ENCODE results near the gene CHCHD6. TPM values are rescaled to one million over a fixed set of nuclear protein-coding genes. Genes with fewer than 3 reads are reported as not detected.

The CHCHD6 gene
- total RNA-seq, 1 experiment from 2014 or later: 47.7 TPM

GRCh38 chr3:126930936-126931600 lies 227.0 kb downstream of the CHCHD6 start:
- POLR2A ChIA-PET (ENCODE audit: unreplicated experiment): interaction anchor here (0.6 kb wide), 2 partner anchors 13 to 72 kb away, joined by 3 read pairs; no protein-coding TSS in a partner anchor
- Histone ChIP-seq H3K9me3 (ENCODE audit: insufficient read depth, low read depth) (no peaks in the 10 kb centered on the region), H3K4me1 (replicated peaks; ENCODE audit: insufficient read depth) (peaks cover 14% of the 10 kb centered on the region; the same call in 1 of the 2 replicates), H3K9me2 (ENCODE audit: insufficient read depth) (no peaks in the 10 kb centered on the region), H3K79me2 (ENCODE audit: low read depth) (no peaks in the 10 kb centered on the region), H3F3A (ENCODE audit: insufficient read depth, low read depth) (no peaks in the 10 kb centered on the region), H3K4me3 (no peak overlapping the region), H3K36me3 (ENCODE audit: low read depth) (no peaks in the 10 kb centered on the region), H4K20me1 (ENCODE audit: insufficient read depth) (no peaks in the 10 kb centered on the region), H3K27me3 (ENCODE audit: insufficient read depth, low read depth) (no peaks in the 10 kb centered on the region), H3K4me2 (no peak overlapping the region), H2AFZ (no peak overlapping the region), H3K27ac (no peak overlapping the region)
- CTCF ChIA-PET: no interaction called here
- TF ChIP-seq EZH2 (IDR thresholded peaks at IDR 0.05; ENCODE audit: low read depth): no peak
- no peak for TF ChIP-seq CTCF (conservative IDR thresholded peaks at IDR 0.05)
- no TSS peak for BruUV-seq (replicated peaks)
- intact Hi-C loops (cut with micrococcal nuclease; ENCODE audit: unreplicated experiment): no loop called here
- DNase-seq: no peak

GRCh38 chr3:126931806-126932187 lies 227.8 kb downstream of the CHCHD6 start:
- H3K9me2 ChIP-seq (ENCODE audit: insufficient read depth): no peaks in the 10 kb centered on the region
- intact Hi-C loops (cut with micrococcal nuclease; ENCODE audit: unreplicated experiment): no loop called here
- H3K36me3 ChIP-seq (ENCODE audit: low read depth): no peaks in the 10 kb centered on the region
- POLR2A ChIA-PET (ENCODE audit: unreplicated experiment): interaction anchor here (0.6 kb wide), 1 partner anchor 72 kb away, joined by 3 read pairs; no protein-coding TSS in a partner anchor
- H3F3A ChIP-seq (ENCODE audit: insufficient read depth, low read depth): no peaks in the 10 kb centered on the region
- H3K4me1 ChIP-seq (replicated peaks; ENCODE audit: insufficient read depth): 0 out of 2 replicates have a peak, but pooled peaks cover 9% of the 10 kb centered on the region
- no peak overlapping the region for H3K4me2 ChIP-seq
- no peaks in the 10 kb centered on the region for H3K9me3 ChIP-seq (ENCODE audit: insufficient read depth, low read depth)
- no peaks in the 10 kb centered on the region for H3K79me2 ChIP-seq (ENCODE audit: low read depth)
- H2AFZ ChIP-seq: no peak overlapping the region
- no peak overlapping the region for H3K4me3 ChIP-seq
- H3K27ac ChIP-seq: no peak overlapping the region
- TF ChIP-seq EZH2 (IDR thresholded peaks at IDR 0.05; ENCODE audit: low read depth): no peak
- no peak for TF ChIP-seq CTCF (conservative IDR thresholded peaks at IDR 0.05)
- CTCF ChIA-PET: no interaction called here
- H4K20me1 ChIP-seq (ENCODE audit: insufficient read depth): no peaks in the 10 kb centered on the region
- DNase-seq: no peak
- H3K27me3 ChIP-seq (ENCODE audit: insufficient read depth, low read depth): no peaks in the 10 kb centered on the region
- BruUV-seq (replicated peaks): no TSS peak

- Histone ChIP-seq H3K4me3 (no peak overlapping the region), H3K36me3 (ENCODE audit: low read depth) (no peaks in the 10 kb centered on the region), H3K27ac (no peak overlapping the region), H4K20me1 (ENCODE audit: insufficient read depth) (no peaks in the 10 kb centered on the region), H3K9me3 (ENCODE audit: insufficient read depth, low read depth) (no peaks in the 10 kb centered on the region), H2AFZ (no peak overlapping the region), H3K27me3 (ENCODE audit: insufficient read depth, low read depth) (no peaks in the 10 kb centered on the region), H3F3A (ENCODE audit: insufficient read depth, low read depth) (no peaks in the 10 kb centered on the region), H3K4me2 (no peak overlapping the region), H3K4me1 (replicated peaks; ENCODE audit: insufficient read depth) (0 out of 2 replicates have a peak, but pooled peaks cover 8% of the 10 kb centered on the region), H3K9me2 (ENCODE audit: insufficient read depth) (no peaks in the 10 kb centered on the region), H3K79me2 (ENCODE audit: low read depth) (no peaks in the 10 kb centered on the region)
- ChIA-PET POLR2A (ENCODE audit: unreplicated experiment) (no interaction called here), CTCF (no interaction called here)
- intact Hi-C loops (cut with micrococcal nuclease; ENCODE audit: unreplicated experiment): no loop called here
- DNase-seq: no peak
- BruUV-seq (replicated peaks): no TSS peak
- TF ChIP-seq CTCF (conservative IDR thresholded peaks at IDR 0.05) (no peak), EZH2 (IDR thresholded peaks at IDR 0.05; ENCODE audit: low read depth) (no peak)
These were observed 228.3 kb downstream of the CHCHD6 start for GRCh38 chr3:126932188-126932931.

Measured in PC-9 (cell line).